HG03095 (cell line): ENCODE data around the gene KCNJ16.
A peak's percentile ranks its signal among the peaks of the same experiment; 100 is the strongest.

ENCODE experiments used
- ATAC-seq: cut with Tn5 transposase; IDR thresholded peaks from one replicate; pipeline ENCODE4 v1.9.1; 2021; ENCODE audit warnings: moderate library complexity; ENCODE audit not compliant: unreplicated experiment

The KCNJ16 gene

DNA sequence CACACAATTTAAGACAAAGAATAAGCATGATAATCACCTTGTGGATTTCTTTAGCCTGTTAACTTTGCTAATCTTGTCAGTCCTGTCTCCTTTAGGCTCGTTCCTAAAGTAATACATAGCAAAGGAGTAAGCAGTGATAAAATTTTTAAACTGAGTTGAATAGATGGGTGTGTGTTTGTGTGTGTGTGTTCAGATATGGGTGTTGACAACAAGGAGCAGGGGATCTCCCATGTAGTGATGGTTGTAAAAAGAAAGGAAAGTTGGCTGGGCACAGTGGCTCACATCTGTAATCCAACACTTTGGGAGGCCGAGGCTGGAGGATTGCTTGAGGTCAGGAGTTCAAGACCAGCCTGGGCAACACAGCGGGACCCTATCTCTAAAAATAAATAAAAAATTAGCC lies 49.7 kb downstream of the KCNJ16 start:
- no peak for ATAC-seq

DNA sequence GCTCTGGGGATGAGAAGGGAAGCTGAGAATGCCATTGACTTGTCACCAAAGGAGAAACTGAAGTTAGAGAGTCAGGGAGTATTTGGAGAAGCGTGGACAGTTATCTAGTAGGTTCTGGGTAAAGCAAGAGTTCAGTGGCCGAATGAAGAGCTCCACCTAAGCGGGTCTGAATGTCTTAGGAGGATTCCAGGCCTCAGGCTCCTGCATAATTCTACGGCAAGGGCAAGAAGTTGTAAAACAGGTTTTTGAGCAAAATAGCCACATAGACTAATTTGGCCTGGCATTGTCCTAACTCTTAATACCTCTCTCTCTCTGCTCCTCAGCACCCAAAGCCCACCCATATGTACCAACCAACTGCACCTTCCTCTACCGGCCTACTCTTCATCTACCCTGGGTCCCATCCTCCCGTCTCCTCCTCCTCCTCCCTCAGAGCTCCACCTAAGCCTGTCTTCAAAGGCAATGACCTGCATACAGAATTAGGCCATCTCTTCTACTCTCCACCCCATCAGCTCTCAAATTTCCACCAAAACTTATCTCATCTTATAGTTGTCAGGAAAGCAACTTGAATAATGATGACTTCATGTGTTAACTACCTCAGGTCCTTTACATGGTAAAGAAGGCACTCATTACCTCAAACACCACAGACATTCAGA lies 52.3 kb downstream of the KCNJ16 start:
- ATAC-seq: no peak

DNA sequence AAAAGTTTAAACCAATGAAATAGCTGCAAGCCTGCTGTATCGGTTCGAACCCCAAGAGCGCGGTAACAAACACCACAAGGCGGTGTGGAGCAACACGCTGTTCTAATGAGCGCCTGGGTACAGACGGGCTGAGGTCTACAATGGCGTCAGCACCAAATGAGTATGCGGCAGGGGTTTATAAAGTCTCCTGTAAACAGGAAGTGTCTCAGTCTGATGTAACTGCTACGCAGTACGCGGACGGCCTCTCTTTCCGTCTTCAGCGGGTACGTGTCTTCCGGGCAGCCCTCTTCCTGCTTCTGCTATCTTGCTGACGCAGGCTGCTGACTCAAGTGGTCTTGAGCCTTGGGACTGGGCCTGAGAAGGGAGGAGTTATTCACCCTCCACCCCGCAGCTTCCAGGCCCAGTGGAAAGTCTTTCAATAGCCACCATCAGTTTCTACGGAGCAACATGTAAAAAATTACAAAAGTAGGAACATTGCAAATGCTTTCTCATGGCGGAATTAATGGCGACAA lies 53.8 kb downstream of the KCNJ16 start:
- no peak for ATAC-seq

DNA sequence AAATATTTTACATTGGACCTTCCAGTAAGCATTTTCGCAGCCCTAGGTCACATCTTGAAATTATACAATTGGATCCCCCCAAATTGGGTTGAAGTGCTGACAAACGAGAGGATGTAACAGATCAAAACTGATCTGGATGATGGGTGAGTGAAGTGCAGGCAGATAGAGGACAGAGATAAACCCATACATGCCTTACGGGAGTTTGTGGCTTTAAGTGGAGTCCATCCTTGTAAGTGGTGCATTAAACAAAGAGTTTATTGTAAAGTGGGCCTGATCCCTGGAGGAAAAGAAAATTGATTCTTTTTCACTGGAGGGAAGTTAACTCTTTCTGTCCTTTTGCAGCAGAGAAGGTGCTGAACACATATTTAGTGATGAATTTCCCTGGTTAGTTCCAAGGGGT lies 55.3 kb downstream of the KCNJ16 start:
- no peak for ATAC-seq

DNA sequence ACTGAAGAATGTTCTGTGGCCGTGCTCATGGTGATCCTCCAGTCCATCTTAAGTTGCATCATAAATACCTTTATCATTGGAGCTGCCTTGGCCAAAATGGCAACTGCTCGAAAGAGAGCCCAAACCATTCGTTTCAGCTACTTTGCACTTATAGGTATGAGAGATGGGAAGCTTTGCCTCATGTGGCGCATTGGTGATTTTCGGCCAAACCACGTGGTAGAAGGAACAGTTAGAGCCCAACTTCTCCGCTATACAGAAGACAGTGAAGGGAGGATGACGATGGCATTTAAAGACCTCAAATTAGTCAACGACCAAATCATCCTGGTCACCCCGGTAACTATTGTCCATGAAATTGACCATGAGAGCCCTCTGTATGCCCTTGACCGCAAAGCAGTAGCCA lies 57.5 kb downstream of the KCNJ16 start:
- ATAC-seq: no peak

DNA sequence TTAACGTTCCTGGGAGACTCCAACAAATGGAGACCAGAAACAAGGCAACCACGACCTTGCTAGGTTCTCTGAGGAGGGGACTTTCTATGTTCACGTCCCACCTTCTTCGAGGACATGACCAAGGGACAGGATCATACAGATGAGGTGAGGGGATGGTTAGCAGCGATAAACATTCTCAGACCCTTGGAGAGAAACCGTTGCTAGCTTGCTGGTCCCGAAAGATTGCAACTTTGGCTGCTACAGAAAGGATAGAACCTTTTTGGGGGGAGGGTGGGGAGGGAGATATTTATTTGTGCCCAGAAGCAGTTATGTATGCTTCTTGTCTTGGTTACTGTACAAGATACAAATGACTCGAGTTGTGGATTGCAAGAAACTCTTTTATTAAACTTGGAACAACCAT lies 59.0 kb downstream of the KCNJ16 start:
- no peak for ATAC-seq

DNA sequence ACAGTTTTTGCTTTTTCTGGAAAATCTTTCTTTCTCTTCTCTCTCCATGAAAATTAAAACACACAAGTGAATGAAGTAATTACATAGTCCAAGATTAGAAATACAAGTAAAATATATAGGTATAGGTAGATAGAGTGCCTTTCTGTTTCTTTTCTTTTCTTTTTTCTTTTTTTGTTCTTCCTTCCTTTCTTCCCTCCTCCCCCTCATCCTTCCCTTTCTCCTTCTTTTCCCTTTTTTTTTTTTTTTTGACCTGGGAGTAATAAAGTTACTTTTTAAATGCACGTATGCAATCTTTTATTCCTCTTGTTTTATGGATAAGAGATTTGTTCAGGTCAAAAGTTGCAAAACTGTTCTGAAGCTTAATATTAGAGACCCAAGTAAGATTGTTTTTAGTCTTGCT lies 59.8 kb downstream of the KCNJ16 start:
- no peak for ATAC-seq

DNA sequence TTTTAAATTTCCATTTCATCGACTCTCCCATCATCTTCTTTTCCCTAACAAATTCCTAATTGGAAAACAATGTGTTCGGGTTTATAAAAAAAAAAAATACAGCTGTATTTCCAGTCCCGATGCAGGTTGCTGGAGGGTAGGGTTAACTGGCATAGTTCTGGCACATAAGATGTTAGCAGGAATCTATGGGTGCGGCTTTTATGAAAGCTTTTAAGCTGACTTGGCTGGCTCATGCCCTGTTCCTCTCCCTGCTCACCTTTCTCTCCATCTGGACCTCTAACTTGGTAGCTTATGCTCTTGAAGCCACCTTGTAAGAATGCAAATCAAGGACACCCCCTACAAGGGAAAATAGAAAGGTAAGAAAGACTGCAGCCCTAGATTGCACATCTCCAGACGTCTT lies 61.1 kb downstream of the KCNJ16 start:
- ATAC-seq: no peak

DNA sequence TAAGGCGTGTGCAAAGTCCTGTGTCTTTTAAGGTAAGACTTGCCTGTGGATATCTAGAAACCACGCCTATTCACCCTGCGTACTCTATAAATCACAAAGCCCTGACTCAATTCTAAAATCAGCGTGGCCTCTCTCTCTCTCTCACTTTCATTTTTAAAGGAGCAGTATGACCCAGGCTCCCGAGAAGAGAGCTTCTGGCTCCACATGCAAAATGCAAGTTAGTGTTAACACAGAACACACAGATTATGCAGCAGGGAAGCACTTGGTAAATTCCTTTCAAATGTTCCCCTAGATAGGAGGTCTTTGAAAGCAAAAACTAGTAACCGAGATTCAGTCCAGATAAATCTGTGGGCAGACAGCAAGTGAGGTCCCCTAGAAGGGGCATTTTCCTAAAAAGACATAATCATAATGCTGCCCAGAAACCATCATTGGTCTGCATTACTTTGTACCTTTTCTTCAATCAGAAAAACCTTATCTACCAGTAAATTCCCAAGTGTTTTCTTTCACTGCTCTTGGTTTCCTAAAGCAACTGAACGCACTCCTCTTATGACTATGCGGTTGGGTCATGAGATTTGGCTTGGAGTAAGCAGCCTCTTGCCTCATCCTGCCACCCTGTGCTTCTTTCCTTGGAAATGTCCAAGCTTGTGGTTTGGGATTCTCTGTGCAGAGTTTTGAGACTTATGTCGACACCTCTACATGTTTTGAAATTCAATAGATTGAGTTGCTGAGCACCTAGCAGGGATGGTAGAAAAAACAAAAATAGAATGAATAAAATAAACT lies 62.6 kb downstream of the KCNJ16 start:
- peak; percentile 100 for ATAC-seq

DNA sequence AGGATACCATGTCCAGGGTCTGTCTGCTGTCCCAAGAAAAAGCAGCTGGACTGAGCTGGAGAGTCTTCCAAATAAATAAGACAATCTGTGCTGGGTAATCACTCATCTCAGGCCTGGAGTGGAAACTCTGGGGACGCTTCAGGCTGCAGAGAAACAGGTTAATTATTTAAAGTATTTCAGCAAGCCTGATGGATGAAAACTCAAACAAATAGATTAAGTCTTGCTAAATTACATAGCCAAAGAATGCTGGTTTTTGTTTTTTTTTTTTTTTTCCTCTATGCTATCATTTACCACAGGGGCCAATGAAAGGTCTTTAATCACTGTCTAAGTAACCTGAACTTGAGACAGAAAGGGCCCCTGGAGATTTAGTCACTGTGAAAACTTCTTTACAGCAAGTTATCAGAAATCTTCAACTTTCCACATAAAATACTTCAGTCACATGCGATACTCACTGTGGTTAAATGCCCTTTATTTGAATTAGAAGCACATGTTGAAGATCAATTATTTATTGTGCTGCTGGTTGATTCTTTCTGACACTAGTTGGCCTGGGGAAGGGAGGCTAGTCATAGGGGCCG lies 63.4 kb downstream of the KCNJ16 start:
- no peak for ATAC-seq

DNA sequence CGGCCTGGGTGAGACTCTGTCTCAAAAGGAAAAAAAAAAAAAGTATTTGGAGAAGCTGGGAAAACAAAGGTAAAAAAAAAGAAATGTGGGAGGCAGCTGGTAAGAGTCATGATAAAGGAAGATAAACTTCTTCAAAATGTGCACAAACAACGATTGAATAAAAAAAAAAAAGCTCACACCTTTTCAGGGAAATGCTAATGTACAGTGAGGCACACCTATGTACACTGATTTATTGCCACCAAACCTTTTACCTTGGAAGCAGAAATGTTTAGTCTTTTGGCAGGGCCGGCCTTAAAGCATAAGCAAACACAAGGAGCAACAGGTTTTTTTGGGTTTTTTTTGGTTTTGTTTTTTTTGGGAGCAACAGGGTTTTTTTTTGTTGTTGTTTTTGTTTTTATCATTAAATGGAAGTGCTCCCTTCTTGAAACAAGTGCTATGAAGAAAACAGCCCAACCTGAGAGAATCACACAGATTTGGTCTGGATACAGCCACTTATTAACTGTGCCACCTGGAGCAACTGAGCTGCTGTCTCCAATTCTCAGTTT lies 64.5 kb downstream of the KCNJ16 start:
- ATAC-seq: no peak

DNA sequence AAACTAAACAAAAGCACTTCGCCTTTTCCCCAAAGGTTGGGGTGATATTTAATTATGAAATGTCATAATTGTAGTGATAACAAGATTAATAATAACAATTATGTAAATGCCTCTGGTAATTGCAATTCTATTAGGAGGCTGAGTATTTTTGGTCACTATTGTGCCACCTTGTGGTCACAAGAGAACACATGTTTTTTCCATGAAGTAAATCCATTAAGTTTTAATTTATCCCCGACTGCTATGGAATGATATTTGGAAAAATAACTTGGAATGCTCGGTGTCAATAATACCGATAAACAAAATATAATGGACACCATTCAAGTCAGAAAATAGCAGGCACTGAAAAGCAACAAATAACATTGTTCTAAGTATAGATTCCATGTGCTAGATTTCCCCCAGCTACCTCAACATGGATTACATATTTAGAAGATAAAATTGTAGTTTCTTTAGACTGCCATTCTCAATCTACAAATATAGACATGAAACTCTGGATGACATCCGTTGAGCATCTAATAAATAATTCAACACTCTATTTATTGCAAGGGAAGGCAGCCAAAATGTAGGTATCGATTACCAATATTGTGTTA lies 69.3 kb downstream of the KCNJ16 start:
- ATAC-seq: no peak

DNA sequence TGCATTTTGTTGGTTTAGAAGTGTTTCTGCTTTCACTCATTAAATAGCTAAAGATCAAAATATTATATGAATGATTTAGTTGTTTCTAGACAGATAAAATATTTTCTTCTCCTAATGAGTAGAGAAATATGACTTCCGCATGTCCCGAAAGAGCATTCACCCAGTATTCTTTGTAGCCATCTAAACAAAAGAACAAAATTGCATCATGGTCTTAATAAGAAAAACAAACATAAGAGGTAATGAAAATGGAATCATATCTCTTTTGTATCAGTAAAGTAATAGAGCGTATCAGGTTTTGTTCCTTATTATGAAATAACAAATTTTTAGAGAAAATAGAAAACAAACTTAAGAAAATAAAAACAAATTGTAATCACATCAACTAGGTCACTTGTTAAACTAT lies 78.2 kb downstream of the KCNJ16 start:
- no peak for ATAC-seq

DNA sequence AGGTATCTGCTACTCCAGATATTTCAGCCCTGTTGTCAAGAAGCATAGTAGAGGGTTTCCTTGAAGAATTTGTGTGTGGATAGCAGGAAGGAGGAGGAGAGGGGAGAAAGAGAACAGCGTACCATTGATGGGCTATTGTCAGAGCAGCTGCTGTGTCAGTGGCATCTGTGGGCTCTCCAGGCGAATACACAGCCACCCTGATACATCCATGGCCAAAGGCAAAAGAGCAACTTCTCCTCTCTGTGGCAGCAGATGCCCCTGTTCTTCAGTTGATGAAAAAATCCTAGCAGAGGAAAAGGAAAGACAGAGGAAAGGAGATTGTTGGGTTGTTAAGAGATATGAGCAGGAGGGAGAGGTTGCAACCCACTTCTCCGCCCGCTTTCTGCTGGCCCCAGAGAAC lies 82.1 kb downstream of the KCNJ16 start:
- no peak for ATAC-seq

DNA sequence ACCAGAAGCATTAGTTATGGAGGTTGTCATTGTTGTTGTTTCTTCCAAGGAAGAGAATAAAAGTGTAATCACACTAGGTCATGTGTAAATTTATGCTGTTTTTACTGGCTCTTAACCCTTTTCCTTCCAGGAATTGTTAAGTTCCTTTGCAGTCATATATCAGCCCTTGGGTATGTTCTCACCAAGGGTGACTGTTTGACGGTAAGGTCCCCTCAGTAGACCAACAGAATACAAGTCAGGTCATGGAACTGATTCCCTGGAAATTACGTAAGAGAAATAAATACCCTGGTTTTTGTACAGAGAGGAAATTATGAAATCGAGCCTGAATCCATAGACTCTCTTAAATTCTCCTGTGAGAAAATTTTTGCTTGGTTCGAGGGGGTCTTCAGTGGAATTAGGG lies 83.2 kb downstream of the KCNJ16 start:
- no peak for ATAC-seq

DNA sequence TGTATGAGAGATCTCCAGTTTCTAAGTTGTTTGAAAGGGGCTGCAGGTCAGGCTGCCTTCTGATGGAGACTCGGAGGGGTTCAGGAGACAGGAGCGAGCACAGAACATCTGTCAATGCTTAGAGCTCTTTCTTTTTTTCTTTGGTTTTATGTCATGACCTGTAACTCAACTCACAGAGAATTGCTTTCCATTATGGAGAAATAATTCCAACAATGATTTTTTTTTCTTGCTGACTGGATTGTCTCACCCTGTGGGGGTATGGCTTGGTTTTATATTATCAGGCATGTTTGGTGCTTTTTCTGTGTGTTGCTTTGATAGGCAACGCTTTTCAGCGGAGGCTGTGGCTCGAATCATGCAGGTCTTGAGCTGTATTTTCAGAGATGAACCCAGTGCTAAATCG lies 83.6 kb downstream of the KCNJ16 start:
- ATAC-seq: no peak

DNA sequence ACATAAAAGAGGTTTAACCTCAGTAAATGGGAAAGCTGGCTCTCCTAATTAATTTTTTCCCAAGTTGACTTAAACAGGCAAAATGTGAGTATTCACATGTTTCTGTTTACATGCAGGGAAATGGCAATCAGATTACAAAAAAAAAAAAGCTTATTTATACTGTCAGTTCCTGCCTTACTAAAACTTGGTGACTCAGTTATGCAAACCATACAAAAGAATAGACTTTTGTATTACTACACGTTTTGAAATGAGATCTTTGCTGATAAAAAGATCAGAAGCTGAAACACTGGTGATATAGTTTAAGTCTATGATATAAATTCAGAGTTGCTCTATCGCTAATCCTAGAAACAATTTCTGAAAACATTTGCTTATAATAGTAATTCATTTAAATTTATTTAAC lies 85.0 kb downstream of the KCNJ16 start:
- ATAC-seq: no peak

DNA sequence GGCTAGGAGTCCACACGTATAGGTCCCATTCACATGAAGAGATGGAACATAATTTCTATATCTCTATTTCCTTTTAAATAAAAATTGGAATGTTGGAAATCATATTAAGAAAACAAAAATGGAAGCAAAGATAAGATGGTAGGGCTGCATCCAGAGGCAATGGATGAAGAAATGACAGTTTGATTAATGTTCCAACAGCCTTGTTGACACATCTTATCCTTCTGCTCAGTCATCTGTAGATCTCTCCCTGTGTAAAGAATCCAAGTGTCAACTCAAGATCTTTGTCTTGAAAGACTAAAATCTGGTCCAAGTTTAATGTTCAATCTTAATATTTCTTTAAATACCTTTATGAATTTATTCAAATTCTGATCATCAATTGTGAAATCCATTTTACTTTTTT lies 86.5 kb downstream of the KCNJ16 start:
- no peak for ATAC-seq

DNA sequence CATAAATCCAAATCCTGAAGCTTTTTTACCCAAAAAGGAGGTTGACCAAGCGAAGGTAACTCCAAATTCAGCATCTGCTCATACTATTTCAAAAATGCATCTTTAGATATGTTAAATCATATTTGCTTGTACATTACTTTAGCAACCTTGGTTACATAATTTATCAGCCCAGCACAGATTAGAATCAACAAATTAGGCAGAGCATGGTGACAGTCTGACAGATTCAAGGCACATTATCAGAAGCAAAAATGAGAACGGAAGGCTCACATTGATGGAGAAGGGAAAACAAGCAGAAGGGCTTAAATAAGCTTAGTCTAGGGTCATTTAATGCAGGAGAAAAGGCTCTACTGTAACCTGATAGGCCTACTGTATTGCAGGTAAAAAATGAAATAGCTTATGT lies 90.4 kb downstream of the KCNJ16 start:
- no peak for ATAC-seq

DNA sequence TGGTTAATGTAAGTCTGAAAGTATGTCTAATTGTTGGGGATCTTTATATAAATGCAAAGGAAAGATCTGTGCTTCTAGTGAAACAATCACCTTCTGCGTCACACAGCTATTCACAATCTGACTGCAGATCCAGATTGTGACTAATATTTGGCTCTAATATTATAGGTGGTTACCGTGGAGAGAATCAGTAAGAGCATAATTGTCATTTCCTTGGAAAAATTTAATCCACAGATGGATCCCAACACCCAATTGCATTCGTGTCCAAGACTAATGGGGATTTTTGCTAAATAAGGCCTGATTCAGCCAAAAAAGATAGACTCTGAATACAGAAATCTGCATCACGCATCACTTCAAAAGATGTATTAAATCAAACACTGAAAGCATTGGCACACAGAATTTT lies 91.6 kb downstream of the KCNJ16 start:
- ATAC-seq: no peak
